ENCODE data around the gene BMP8A. TPM values are rescaled to one million over a fixed set of nuclear protein-coding genes. Genes with fewer than 3 reads are reported as not detected.
A peak's percentile ranks its signal among the peaks of the same experiment; 100 is the strongest.

The BMP8A gene
- total and polyA plus RNA-seq, 7 donors, result 0.27 to 3.2 (median 0.81) TPM; not detected in 1

DNA sequence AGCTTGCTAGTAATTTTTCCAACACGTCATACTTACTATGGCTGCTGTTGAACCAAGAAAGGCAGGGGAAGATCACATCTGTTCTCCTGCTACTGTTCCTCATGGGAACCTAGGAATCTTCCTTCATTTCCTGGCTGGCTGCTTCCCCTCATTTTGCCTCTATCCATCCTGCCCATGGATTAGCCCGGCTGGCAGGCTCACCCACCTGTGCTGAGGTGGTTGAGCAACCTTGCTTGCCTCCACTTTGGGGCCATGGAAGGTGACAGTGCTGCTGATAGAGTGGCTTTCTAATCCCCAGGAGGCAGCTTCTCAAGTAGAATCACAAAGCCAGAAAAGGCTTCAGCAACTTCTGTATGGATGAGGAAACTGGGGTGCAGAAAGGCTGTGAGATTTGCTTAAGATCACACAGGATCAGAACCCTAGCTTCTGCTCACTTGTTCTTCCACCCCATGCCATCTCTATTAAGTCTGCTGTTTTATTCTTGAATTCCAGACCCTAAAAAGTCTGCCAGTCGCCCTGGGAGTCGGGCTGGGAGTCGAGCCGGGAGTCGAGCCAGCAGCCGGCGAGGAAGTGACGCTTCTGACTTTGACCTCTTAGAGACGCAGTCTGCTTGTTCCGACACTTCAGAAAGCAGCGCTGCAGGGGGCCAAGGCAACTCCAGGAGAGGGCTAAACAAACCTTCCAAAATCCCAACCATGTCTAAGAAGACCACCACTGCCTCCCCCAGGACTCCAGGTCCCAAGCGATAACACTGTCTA, 6.2 kb upstream of the BMP8A start:
- peak overlapping the region in 1 of 4 donors; percentile 16 for H3K27ac ChIP-seq
- TF ChIP-seq, protein P1, sequence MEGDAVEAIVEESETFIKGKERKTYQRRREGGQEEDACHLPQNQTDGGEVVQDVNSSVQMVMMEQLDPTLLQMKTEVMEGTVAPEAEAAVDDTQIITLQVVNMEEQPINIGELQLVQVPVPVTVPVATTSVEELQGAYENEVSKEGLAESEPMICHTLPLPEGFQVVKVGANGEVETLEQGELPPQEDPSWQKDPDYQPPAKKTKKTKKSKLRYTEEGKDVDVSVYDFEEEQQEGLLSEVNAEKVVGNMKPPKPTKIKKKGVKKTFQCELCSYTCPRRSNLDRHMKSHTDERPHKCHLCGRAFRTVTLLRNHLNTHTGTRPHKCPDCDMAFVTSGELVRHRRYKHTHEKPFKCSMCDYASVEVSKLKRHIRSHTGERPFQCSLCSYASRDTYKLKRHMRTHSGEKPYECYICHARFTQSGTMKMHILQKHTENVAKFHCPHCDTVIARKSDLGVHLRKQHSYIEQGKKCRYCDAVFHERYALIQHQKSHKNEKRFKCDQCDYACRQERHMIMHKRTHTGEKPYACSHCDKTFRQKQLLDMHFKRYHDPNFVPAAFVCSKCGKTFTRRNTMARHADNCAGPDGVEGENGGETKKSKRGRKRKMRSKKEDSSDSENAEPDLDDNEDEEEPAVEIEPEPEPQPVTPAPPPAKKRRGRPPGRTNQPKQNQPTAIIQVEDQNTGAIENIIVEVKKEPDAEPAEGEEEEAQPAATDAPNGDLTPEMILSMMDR (IDR thresholded peaks at IDR 0.05), result no peak
- TF ChIP-seq POLR2AphosphoS5 (IDR thresholded peaks at IDR 0.05) (no peak), POLR2A (IDR thresholded peaks at IDR 0.05) (no peak), EP300 (IDR thresholded peaks at IDR 0.05) (no peak)
- 91% methylated on average over 14 of the region's 14 CpGs for WGBS, 2 donors

DNA sequence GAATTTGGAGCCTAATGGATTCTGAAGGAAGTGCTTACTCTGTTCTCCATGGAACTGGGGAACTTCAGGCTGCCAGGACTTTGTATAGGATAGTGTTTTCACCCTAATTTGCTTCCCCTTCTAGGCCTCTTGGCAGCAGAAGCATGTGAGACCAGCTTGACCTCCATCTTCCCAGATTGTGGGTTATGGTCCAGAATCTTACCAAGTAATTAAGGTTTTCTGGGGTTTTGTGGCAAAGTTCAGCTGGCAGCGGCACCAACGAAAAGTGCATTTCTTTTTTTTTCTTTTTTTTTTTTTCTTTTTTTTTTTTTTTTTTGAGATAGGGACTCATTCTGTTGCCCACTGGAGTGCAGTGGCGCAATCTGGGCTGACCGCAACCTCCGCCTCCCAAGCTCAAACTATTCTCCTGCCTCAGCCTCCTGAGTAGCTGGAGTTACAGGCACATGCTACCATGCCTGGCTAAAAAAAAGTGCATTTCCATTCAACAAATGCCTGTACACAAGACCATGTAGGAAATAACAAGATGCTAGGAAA, 3.4 kb upstream of the BMP8A start:
- Histone ChIP-seq H3K9me3 (no peaks in the 10 kb centered on the region), H3K4me3 (no peak overlapping the region), H3K36me3 (peaks cover 13 to 49% (median 38%) of the 10 kb centered on the region in 4 donors), H3K27ac (no peak overlapping the region), H3K27me3 (peaks cover 10 to 27% (median 21%) of the 10 kb centered on the region in 3 donors), H3K4me1 (peaks cover 0 to 17% (median 14%) of the 10 kb centered on the region in 4 donors)
- WGBS, 2 donors, result 96 to 97% methylated on average over 5 of the region's 5 CpGs
- DNase-seq, result no peak
- TF ChIP-seq POLR2AphosphoS5 (IDR thresholded peaks at IDR 0.05) (no peak), EP300 (IDR thresholded peaks at IDR 0.05) (no peak), POLR2A (IDR thresholded peaks at IDR 0.05) (no peak)
- intact Hi-C loops (cut with DNase I), result loop anchor here (10.0 kb wide), 1 partner anchor 47 kb away; no protein-coding TSS in a partner anchor

More for the DNA sequence above, 6.2 kb upstream of the BMP8A start:
- Histone ChIP-seq H3K4me1 (peaks cover 0 to 2% (median under 1%) of the 10 kb centered on the region in 4 donors), H3K36me3 (peaks cover 21 to 76% (median 58%) of the 10 kb centered on the region in 4 donors), H3K27me3 (no peaks in the 10 kb centered on the region), H3K4me3 (no peak overlapping the region), H3K9me3 (no peaks in the 10 kb centered on the region)
- intact Hi-C loops (cut with DNase I), result loop anchor here (10.0 kb wide), 1 partner anchor 50 kb away; no protein-coding TSS in a partner anchor
- DNase-seq, result no peak

DNA sequence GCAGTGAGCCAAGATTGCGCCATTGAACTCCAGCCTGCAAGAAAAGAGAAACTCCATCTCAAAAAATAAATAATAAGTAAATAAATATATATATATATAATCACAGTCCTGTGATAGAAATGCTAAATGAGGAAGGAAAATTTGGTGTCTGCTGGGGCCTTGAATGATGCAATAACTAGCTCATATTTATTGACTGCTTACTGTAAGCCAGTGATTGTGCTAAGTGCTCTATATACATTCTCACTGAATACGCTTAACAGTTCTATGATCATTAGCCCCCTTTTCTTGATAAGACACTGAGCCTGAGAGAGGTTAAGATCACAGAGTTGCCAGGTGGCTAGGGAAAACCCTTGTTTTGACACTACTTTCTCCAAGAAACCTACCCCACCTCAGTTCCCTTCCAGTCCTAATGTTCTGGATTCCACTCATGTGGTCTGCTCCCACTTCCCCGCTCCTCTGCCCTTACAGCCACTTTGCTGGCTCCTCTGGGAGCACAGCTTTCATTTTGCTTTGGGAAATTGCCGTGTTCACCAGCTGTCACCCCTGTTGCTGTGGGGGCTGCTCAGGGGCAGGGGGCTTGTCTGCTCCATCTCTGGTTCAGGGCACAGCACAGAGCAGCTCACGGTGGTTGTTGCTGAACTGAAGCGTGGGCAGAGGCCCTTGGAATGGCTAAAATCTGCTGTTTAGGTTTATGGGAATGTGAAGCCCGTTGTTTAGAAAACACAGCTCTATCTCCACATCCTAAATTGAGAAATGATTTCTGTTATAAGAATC, 2.5 kb upstream of the BMP8A start:
- H3K27ac ChIP-seq, result no peak overlapping the region
- no peak for DNase-seq
- TF ChIP-seq POLR2A (IDR thresholded peaks at IDR 0.05), result no peak
- no peak for TF ChIP-seq EP300 (IDR thresholded peaks at IDR 0.05)
- TF ChIP-seq, protein P1 (IDR thresholded peaks at IDR 0.05), result no peak
- TF ChIP-seq POLR2AphosphoS5 (IDR thresholded peaks at IDR 0.05), result no peak
- peaks cover 10 to 32% (median 25%) of the 10 kb centered on the region in 3 donors for H3K27me3 ChIP-seq
- 62 to 68% methylated on average over 7 of the region's 7 CpGs for WGBS, 2 donors
- H3K9me3 ChIP-seq, result no peaks in the 10 kb centered on the region
- peaks cover 0 to 17% (median 14%) of the 10 kb centered on the region in 4 donors for H3K4me1 ChIP-seq
- no peak overlapping the region for H3K4me3 ChIP-seq
- peaks cover 13 to 40% (median 33%) of the 10 kb centered on the region in 4 donors for H3K36me3 ChIP-seq
- intact Hi-C loops (cut with DNase I), result loop anchor here (10.0 kb wide), 1 partner anchor 46 kb away; no protein-coding TSS in a partner anchor

DNA sequence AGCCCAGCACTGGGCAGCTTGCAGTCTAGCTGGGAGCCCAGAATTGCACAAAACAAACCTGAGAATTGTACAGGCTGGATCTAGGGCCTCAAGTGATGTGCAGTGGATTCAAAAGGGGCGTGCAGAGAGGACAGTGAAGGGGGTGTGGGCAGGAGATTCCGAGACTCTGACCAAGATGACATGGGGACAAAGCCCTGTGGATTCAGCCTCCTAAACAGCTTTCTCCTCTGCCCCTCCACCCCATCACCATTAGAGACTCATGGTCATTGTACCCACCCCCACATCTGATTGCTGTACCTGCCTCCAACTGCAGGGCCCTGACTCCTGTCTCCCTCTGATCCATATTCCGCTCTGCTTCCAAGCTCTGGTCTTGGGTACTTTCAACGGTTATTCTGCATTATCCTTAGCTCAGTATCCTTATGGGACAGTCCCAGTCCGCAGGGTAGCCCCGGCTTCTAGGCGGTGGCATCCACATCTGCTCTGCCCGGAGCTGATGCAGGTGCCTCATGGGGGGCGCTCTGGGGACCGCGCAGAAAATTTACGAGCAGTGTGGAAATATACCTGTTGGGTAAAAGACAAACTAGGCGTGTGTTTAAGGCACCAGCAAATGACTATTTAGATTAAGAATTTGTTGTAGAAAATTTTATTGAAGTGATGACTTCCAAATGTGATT, 1.7 kb upstream of the BMP8A start:
- intact Hi-C loops (cut with DNase I), result loop anchor here (10.0 kb wide), 1 partner anchor 45 kb away; no protein-coding TSS in a partner anchor
- Histone ChIP-seq H3K4me3 (no peak overlapping the region), H3K36me3 (peaks cover 9 to 33% (median 29%) of the 10 kb centered on the region in 4 donors), H3K9me3 (no peaks in the 10 kb centered on the region), H3K4me1 (peaks cover 0 to 17% (median 14%) of the 10 kb centered on the region in 4 donors), H3K27me3 (peaks cover 10 to 32% (median 25%) of the 10 kb centered on the region in 3 donors), H3K27ac (no peak overlapping the region)
- WGBS, 2 donors, result 56 to 67% methylated on average over 13 of the region's 13 CpGs
- DNase-seq, result no peak
- TF ChIP-seq, protein P1 (IDR thresholded peaks at IDR 0.05), result no peak
- TF ChIP-seq EP300 (IDR thresholded peaks at IDR 0.05) (no peak), POLR2AphosphoS5 (IDR thresholded peaks at IDR 0.05) (peak in 2 of 4 donors; percentile 9 to 34), POLR2A (IDR thresholded peaks at IDR 0.05) (no peak)

Data from sigmoid colon (tissue), 7 donors.